GM18873 (cell line): ENCODE results near the gene NDUFAF4.

Source experiments
- ATAC-seq: cut with Tn5 transposase; IDR thresholded peaks from one replicate; pipeline ENCODE4 v1.9.1; 2021; ENCODE audit warnings: mild to moderate bottlenecking, moderate library complexity, moderate number of reproducible peaks; ENCODE audit not compliant: unreplicated experiment, low FRiP score

The NDUFAF4 gene

DNA sequence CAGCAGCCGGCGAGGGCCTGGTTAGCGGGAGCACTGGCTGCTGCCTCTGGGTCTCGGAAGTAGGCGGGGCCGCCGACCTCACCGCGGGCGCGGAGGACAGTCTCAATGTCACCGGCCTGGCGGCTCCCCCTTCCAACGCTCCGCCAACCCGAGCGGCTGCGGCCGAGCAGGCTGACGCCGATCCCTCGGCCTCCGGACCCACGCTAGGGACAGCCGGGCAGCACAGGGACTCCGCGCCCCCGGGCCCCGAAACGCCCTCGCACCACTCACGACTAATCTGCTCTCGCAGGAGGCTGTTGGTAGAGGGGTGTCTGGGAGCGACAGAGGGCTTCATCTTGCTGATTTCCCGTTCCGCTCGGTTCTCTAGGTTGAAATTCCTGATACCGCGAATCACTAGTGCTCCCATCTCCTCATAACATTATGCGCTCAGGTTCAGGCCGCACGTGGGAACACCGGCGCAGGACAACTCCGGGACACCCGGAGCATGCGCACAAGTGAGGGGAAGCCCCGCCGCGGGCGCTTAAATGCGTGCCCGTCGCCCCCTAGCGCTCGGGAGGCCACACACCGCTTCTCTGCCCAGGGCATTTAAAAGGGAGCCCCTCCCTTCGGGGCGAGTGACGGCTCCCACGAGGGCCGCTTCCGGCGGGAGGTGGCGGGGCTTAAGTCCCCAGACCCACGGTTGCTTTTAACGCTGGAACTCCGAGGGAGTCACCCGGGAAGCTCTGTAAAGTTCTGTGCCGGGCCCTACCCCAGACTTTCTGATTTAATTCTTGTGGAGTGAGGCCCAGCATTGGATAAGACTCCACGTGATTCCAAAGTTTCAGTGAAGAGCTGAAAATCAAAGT lies at the start of gene NDUFAF4:
TSS of gene NDUFAF4 (minus strand) at position 496 of the 845 bp plus-strand sequence. CDS start at position 406, 90 bp downstream.
- ATAC-seq, result peak; percentile 83

DNA sequence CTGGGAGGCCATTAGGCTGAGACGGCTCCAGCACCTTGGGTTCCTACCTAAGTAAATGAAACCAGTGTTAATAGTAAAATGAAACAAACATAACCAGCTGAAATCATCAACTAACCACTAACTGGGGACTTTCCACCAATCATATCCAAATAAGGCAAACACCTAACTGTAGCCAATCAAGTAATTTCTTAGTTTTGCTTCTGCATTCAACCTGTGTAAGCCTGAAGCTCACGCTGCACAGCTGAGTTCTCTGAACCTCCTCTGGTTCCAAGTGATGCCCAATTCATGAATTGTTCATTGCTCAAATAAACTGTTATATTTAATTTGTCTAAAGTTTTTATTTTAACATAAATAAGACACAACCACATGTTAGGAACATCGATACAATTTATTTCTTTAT lies 49.4 kb upstream of the NDUFAF4 start:
- peak; percentile 94 for ATAC-seq

DNA sequence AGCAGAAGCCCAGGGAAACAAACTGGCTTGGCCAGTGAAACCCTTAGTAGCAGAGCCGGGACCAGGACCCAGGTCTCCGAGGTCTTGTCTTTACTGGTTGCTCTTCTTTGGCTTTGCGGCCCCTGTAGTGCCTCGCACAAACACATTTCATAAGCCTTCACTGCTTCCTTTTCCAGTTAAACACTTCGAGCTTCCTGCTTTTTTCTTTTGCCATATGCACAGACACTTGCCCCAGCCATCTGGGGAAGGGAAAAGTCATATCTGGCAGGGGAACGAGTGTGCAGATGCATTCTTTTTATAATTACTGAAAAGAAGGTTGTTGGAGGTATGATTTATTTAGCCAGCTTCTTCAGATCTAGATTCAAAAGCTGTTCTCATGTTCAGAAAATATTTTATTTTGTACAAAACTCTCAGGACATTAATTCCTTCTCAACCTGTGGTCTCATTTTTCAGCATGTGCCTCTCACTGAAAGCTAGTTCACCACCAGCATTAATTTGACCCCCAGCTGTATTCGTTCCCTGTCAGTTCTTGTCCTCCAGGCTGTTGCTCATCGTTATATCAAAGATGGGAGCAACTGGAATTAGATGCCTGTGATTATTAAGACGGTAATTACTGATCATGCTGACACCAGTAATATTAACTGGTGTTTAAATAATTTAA lies 46.0 kb upstream of the NDUFAF4 start:
- no peak for ATAC-seq

DNA sequence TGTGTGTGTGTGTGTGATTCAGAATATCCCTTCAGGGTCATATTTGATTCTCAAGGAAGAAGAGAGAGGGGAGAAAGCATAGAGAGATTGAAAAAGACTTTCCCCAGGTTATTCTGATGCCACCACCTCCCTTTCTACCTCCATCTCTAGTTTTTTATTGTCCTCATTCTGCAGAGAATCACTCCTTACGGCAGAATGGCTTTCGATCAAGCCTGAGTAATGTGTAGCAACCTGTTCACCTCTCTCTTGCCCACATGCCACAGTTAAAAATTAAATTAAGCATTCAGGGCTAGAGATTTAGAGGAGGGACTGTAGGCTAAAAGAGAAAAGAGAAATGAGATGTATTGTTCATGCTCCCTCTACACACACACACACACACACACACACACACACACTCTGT lies 45.0 kb upstream of the NDUFAF4 start:
- no peak for ATAC-seq

DNA sequence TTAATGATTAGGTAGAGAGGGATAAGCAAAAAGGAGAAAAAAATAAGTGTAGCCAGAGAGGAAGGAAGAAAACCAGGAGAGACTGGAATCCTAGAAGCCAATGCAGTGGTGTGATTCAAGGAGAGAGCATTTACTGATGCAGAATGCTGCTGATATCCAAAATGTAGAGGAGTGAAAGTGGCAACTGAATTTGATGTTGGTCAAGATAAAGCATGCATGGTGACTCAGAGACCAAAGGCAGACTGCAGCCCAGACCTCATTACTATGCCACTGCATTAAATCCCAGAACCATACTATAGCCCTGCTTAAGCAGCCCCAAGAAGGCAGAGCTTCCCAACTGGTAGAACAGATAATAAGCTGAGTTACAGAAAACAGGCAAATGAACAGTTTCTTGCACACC lies 42.6 kb upstream of the NDUFAF4 start:
- ATAC-seq, result no peak

DNA sequence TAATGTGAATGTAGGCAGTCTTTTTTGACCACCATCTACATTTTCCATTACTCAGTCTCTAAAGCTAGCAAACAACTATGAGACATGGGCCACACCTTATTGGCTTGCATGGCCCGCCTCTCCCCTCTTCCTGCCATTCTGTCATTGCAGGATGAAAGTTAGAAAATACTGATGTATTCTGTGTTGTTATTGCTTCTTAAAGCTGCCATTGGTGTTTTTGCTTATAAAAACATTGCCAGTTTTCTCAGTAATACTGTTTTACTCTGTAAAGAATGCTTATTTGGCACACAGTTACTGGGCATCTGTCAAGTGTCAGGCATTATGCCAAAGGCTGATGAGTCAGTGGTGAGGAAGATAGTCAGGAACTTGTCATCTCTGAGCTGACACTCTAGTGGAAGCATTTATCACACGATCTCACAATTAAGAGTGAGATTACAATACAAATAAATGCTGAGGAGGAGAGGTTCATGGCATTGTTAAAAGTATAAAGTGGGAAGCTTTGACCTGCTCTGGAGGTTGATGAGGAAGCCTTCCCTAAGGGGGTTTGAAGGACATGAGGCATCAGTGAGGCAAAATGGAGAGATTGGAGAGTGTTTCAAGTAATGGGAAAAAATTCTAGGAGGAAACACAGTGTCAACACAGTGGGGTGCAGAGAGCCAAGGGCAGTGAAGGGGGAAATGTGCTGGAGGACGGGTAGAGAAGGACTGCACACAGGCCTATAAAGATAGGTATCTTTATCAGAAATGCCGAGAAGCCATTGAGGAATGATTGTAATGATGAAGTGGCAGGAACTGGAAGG lies 41.5 kb upstream of the NDUFAF4 start:
- ATAC-seq, result no peak

DNA sequence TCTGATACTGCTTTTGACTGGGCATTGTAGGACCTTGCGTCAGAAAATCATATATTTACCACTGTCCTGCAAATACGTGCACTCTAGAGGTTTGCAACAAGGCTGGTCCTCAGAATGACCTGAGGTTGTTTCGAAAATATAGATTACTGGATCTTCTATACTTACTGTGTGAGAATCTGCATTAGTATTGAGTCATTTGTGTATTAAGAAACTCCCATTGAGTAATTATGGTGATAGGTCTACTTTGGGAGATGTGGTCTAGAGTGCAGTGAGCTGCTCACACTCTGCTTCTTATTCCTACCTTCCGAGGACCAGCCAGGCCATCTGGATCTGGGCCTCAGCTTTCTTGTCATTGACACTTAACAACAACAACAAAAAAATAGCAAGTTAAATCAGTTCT lies 36.4 kb upstream of the NDUFAF4 start:
- ATAC-seq, result peak; percentile 42

DNA sequence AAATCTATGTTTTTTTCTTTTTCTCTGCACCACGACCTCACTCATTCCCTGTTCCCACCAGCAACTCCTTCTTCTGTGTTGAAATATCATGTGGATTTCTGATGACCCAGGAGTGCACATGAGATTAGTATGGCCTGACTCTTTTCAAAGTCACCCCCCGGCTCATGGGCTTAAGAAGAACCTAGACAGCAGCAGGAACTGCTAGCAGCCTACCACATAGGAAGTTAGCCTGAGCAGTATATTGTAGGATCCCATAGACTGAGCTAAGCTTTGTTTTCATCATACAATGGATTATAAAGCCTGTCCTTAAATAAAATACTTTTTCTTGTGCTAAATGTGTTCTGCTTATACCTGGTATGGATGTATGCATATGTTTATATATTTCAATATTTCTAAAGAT lies 33.5 kb upstream of the NDUFAF4 start:
- no peak for ATAC-seq

DNA sequence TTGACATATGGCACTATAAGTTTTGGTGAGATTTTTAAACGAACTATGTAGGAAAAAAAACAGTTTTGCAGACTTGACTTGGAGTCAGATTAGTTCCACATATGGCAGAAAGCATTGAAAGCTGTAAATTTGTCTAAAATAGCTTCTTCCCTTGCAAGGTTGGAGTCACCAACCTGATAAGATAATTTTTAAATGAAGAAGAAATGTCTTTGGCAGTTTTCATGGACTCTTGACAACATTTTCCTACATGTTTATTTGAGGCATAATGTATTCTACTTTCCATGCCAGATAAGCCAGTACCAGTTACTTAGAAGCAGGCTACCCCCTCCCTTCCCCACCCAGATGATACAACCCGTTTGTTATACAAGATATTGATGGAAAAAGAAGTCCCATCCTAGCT lies 32.0 kb upstream of the NDUFAF4 start:
- ATAC-seq, result no peak

DNA sequence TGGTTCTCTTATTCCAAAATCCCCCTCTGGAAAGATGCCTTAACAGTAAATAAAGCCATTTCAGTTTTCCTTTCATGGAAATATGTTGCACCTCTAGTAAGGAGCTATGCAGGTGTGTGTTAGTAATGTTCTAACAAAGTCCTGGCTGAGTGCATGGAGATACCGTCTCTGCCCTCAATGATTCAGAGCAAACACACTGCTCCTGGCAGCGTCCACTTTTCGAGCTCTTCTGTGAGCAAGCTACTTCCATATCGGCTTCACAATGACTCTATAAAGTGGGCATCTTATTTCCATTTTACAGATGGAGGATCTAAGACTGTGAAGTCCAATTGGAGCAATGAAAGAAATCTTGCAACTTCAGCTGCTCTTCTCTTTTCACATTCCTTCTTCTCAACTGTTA lies 30.0 kb upstream of the NDUFAF4 start:
- ATAC-seq, result no peak

DNA sequence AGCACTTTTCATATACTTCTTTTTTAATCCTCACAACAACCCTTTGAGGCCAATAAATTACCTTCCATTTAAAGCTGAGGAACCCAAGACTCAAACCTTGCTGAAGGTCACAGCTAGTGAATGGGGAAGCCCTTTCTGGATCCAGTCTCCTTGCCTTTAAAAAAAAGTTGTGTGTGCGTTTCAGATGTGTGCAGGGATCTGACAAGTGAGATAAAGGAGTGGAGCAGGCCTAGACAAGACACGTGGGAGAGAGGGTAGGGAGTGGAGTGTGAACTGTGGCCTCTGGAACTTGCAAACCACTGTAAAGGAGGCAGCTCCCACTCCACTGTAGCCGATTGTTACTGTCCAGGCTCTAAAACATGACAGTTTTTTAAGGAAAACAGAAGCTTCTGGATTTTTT lies 28.7 kb upstream of the NDUFAF4 start:
- no peak for ATAC-seq

DNA sequence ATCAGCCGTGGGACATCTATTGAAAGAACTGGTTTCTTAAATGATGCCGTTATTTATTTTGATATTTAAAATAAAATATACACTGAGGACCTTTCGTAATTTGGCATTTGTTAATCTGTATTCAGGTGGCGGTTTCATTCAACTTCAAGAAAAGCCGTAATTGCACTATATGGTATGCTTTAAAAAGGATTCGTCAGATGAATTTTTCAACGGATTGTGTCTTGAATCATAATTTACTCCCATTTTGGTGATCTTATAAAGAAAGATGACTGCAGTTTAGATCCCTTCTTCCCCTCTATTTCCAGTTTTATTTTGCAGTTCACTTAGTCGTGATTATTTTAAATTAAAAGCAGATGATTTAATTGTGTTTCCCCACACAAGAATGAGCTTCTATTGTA lies 27.6 kb upstream of the NDUFAF4 start:
- ATAC-seq, result no peak

DNA sequence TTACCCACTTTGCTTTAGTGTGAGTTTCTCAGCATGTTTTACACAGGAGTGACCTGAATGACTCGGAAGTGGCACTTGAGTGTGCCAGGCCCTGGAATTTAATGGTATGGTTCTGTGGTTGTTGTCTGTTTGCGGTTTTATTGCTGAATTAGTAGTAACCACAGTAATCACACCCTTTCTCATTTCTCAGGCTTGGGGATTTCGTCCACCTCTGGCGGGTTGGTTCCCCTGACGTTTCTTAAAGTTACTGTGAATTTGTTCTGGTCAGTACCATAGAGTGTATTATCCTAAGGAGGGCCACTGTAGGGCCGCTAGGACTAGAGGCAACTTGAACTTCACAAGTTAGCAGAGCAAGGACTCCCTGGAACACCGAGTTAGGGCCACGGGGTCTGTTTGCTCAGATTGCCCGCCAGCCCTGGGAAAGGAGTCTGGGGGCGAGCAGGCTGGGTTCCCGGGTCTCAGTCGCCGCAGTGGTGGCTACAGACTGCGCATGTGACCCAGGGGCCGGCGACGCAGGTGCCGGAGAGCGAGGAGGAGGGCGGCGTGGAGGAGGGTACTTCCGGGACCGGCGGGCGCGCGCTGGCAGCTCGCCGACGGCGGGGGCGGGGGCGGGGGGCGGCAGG lies 26.3 kb upstream of the NDUFAF4 start:
- ATAC-seq, result peak; percentile 68

DNA sequence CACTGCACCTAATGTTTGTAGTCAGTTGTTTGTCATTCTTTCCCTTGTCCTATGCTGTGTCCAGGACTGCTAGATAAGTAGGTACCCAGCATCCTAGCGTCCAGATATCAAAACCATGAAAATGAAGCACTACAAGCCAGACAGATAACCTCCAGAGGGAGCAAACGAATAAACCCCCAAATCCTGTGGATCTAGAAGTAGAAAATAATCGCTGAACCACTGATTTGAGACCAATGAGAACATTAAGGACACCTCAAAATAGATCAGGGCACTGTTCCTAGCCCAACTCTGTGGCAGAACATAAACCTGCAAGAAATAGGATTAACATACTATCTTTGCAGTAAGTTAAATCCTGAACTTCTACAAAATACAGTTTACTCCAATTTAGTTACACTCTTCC lies 25.7 kb upstream of the NDUFAF4 start:
- no peak for ATAC-seq

DNA sequence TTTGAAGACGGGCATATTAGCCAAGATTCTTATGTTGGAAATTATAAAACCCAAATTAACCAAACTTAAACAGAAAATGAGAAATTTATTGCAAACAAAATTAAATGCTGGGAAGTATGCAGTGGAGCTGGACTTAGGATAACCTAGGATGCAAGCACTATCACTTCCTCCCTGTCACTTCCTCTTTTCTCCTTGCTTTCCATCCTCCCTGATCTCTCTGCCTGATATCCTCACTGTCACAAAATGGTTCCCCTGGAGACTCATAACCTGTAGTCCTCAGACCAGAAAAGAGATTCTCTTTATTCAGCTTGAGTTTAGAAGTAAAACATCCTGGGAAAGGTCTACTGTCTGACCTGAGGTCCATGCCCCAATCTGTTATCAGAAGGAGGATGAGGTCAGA lies 19.4 kb upstream of the NDUFAF4 start:
- ATAC-seq, result no peak

DNA sequence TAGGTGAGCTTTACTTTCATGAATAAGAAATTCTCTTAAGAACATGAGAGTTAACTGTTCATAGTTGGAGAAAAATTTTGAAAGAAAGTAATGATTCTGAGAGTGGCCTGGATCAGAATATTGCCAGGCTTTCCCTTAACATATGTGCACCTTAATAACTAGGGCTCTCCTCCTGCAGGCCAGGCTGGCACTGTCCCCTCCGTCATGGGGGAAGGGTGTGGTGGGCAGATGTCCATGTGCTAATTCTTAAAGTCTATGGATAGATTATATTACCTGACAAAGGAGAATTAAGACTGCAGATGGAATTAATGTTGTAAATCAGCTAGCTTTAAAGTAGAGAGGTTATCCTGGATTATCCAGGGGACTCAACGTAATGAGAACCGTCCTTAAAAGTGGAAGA lies 15.9 kb upstream of the NDUFAF4 start:
- ATAC-seq, result no peak

DNA sequence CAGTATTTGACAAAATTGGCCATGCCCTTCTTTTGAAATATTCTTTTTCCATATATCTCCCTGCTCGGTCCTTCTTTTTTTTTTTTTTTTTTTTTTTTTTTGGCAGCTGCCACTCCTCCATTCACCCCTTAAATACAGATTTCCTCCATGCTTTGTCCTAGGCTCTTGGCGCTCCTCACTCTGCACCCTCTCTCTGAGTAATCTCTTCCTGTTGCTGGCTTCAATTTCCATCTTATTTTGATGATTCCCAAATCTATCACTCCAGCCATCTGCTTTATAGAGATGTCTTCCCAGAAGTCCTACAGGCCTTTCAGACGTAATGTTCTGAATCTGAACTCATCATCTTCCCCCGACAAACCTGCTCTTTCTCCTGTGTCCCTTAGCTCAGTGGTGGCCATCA lies 14.1 kb upstream of the NDUFAF4 start:
- no peak for ATAC-seq

DNA sequence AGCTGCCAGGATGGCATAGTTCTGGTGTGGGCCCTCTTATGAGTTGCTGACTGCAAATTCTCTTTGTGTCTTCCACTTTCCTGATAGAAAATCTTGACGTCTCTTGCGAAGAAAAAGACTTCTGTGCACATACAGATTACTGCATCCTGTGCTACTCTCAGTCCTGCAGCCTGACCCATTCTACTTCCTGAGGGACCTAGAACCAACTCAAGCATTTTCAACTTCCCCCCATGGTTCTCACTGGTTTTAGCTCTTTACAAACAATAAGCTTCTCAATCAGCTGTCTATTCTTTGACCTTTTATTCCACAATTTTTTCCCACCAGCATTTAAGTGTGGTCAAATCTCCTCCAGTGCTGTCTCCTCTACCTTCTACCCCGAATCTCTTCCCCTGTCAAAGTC lies 13.5 kb upstream of the NDUFAF4 start:
- no peak for ATAC-seq

DNA sequence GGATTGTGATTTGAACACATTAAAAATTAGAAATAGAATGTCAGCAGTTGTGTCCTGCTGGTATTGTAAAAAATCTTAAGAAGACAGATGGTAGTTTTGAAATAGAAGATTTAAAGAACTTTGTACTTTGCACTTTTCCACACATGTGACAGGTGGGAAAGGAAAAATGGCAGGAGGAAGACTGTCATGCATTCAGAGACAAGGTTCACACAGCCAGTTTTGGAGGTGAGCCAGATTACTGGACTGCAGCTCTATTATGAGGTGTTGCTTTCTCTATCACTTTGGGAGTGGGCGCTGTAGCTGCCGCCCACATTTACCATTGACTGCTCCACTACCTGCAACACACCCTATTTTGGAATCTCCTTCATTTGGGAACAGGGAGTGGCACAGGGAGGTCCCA lies 12.1 kb upstream of the NDUFAF4 start:
- no peak for ATAC-seq

DNA sequence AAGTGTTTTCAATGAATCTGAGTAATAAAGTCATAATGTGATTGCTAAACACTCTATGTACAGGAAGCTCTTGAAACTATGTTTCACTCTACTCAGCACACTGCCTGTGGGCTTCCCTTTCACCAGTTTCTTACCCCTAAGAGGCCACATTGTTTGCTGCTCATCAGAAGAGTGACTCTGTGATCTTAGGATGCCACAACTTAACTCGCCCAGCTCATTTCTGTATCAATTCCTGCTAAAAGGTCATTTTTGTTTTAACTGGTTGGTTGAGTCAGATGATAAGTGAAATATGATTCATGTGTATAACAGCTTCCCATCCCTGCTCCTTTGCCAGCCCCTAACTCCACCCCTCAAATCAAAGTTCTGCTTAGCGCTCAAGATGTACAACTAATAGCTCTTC lies 9.8 kb upstream of the NDUFAF4 start:
- ATAC-seq, result peak; percentile 97

DNA sequence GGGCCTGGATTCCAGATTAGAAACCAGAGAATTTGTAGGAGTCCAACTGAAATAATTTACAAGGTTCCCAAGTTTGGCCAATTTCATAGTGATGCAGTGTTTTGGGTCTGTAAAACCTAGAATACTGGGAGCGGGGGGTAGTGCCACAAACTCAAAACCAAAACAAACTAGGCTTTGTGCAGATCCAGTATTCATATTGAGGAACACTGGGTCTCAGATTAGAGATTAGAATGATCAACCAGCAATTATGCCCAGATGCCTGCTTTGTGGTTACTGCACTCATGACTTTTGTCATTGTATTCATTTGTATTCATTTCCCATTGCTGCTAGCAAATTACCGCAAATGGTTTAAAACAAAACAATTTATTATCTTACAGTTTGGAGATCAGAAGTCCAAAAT lies 3.2 kb upstream of the NDUFAF4 start:
- ATAC-seq, result no peak
